NAMALWA (cell line): Measurements from ENCODE around the gene GPR42.

Experiments used
- DNase-seq: peaks from one replicate; pipeline ENCODE4 v3.0.0-alpha.2; 2015; ENCODE audit warnings: low spot score

GPR42 gene

GRCh38 chr19:35421362-35421761 lies 50.5 kb downstream of the GPR42 start:
- no peak for DNase-seq
